DMS 273 treated with DMSO at 0.1 percent for 48 hours (cell line): Measurements from ENCODE around the gene LEKR1.
"Not testable (repeated sequence)": the region's sequence is repeated elsewhere in the genome, so short reads cannot be mapped to it uniquely, and the experiment has no call there.

Experiments
- DNase-seq: peaks from one replicate; lab custom pipeline; 2025; lab: John Stamatoyannopoulos, UW

Gene LEKR1

DNA sequence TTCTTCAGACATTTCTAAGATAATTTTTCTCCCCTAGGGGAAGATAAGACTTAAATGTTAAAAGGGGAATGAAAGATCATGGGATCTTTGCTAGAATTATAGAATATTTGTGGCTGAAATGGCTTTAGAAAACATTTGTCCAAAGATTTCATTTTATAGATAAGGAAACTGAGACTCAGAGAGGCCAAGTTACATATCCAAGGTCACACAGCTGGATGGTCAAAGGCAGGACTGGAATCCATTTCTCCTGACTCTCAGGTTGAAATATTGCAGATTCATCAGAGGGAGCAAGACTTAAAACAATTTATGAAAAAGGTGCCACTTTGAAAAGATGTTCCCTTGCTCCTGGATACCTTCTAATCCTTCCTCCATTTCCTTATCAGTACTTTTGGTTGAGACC lies 19.5 kb upstream of the LEKR1 start:
- DNase-seq, result no peak

DNA sequence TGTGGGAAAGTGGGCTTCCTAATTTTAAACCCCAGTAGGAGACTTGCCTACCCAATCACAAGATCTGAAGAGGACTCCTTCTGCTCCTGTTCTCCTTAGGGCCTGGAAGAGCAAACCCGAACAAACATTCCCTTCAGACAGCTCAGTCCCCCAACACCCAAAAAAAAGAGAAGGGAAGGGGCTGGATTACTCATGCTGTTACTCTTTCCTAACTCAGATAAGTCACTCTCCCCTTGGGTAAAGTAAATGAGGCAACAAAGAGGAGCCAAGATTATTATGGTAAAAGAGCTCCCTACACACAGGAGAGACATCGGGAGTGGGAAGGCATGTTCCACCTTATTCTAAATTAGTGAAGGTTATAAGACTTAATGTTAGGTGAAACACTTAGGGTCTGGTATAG lies 18.1 kb upstream of the LEKR1 start:
- DNase-seq, result no peak

DNA sequence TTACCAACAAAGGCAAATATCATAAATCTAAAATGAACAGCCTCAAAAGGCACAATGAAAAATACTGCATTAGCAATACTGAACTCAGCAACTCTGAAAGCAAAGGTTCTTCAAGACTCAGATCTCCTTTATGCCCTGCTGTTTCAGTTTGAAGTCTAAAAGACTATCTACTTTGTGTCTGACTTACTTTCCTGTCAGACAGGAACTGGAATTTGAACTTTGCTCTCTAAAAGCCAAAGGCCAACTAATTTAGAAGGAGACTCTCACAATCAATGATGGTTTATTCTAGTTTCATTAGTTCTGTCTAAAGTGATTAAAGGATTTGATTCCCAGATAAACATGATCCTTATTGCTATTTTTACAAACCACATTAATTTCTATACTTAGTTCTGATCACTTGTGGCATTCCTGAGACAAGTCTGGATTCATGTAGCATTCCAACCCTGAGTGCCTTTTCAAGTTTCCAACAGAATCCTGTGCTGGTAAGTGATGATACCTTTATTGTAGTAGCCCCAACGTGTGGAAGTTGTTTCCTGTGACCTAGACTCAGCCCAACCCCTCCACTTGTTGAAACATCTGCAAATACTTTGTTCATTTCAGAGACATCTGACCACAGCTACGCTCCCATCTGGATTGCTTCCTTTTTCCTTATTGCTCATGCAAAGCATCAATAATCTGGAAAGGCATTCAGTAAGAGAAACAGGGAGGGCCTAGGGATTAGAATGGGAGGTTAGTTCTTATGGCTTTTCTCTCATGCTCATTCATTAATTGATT lies 14.9 kb upstream of the LEKR1 start:
- DNase-seq, result no peak

DNA sequence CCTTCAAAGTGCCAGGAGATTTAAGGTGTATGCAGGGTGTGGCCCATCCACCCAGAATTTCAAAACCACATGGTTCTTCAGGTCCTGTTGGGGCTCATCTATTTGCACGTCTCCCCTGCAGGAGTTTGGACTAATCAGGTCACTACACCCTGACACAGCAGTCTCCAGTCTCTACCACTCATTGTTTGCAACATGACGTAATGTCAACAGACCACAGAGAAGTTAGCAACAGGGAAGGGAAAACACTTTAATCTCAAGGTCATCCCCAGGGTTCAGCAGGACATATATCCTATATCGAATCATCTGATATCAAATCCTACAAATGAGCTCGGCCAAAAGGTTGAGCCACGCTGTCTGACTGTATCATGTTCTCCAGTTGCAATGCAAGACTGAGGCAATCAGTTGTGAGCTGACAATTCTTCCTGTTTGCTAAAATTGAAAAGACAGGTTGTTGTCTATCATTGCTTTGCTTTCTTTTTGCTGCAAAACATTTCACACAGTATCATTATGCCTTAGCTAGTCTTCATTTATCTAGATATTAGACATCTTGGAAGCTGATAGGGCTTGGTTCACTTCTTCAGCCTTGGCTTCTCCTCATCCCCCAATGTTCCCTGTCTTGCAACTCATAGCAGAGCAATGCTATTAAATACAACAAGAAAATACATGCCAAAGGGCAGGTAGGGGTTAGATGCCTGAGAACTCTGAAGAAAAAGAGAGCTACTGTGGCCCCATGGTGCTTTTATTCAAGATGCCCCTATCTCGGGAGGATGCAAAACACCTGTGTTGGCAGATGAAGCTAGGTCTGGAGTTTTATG lies 13.4 kb upstream of the LEKR1 start:
- DNase-seq, result no peak

DNA sequence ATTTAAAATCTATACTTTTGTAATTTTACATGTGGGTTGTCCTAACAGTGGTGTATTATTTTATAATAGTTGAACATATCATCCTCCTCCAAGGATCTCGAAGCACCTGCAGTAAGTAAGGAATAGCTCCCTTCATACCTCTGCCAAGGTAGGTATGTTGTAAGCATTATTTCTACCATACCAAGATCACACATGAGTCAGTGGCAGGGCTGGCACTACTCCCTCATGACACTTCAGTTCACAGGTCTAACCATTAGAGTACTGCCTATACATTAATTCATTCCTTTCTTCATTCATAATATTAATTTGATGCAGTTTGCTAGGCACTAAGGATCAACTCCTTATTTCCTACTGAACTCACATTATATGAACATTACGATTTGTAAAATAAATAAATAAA lies 11.9 kb upstream of the LEKR1 start:
- DNase-seq, result no peak

DNA sequence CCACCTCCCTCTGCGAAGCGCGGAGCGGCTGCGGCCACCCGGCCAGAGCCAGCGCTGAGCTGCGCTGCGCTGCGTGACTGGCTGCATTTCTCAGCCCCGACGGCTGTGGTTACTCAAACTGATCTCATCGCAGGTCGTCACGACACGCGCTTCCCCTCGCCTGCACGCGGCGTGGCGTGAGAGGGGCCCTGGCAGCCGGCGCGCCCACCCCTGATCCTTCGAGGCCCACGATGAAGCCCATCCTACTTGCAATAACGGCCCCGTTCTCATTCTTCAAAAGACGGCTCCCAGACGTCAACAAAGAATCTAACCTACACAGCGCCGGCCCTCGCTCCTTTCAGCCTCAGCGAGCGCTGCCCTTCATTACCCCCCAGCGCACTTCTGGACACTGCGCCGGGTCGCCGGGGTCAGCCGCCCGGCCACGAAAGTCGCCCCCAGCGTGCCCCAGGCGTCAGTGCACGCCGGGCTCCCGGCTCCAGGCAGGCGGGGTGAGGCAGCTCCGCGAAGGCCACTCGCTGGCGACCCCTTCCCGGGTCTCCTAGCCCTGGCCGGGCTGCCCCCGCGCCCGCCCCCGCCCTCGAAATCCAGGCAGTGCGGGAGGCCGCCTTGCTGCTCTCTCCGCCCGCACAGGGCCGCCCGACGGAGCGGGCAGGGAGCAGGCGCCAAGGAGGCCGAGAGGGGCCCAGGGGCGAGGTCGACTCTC lies 9.9 kb upstream of the LEKR1 start:
- no peak for DNase-seq

DNA sequence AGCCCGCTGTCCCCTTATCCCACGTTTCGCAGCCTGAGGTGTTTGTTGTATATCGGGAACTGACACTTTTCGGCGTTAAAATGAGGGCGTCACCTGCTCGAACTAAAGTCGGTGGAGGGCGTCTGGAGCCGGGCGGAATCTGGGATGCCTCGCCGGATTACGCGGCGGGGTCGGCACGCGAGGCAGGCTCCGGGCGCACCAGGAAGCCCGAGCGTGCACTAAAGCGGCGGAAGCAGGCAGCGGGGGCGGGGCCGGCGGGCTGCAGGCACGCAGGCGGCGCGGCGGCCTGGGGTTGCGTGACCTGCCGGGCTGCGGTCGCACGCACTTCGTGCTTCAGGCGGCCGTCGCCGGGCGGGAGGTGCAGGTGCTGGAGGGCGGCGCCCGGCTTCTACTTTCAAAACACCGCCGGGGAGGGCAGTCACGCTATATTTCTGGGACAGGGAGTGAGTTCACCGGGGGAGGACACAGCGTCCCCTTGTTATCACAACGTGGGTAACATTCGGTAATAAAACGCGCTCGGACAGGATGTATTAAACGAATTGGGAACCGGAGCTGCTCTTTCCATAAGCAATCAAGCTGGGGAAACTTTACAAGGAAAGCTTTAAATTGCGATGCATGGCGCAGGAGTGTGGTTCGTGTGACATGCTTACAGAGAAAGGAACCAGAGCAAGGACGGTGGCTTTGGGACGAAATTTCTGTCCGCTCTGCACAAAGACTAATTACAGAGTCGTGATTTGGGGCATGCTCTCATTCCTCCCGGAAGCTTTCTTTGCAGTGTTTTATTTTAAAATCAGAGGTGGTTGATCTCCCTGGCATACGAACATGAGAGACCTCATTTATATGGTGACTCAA lies 9.1 kb upstream of the LEKR1 start:
- peak; percentile 74 for DNase-seq

DNA sequence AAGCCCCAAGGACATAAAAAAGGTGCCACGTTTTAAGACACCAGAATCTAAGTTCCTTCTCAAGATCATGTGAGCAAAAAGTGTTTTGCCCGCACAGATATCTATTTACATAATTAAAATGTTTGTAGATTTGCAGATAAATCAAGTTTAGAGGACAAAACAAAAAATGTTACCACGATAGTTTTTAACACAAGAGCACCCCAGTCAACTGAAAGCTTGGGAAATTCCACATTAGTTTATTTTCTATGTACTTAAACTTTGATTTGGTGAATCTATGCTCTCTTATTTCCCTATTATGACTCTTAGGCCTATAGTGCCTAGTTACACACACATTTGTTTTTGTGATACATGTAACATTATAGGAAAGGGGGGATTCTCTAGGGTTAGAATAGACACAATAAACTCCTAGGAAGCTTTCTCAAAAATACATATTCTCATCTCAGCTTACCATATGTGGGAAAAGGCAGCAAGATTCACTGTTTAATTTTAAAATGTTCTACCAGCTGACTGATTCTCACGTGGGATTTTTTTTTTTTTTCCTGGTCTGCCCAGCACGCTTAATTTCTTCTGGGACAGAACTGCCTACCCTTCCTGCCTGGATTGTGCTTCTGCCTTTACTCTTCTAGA lies 8.4 kb upstream of the LEKR1 start:
- DNase-seq, result no peak

DNA sequence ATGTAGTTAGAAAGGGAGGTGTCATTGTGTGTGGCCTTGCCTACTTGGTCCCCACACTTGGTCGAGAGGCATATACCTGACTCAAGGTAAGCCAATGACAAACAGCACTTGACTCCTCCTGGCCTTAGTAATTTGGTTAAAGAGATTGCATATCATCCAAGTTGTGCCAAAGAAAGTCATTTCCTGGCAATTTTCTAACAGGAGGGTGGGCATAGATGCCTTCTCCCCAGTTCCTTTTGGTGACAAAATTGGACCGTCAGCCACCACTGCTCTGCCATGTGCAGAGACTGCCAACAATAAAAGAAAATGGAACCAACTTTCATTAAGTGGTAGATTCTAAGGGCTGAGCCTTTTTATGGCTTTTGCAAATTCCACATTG lies 7.9 kb upstream of the LEKR1 start:
- DNase-seq, result no peak

DNA sequence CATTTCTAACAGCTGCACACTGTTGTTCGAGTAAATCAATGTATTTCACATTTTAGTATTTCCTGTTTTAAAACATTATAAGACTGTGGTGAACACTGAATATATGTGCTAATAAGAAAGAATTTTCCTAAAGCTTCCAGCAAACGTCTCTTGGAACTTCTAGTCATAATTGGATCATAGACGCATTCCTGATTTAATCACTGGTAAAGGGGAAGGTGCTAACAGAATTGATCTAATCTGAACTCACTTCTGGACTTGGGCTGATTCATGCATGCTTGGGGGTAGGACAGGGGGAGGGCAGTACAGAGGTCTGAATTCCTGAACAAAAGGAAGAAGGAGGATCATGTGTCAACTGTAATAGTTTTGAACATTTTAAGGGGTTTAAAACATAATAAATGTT lies 7.3 kb upstream of the LEKR1 start:
- DNase-seq, result no peak

DNA sequence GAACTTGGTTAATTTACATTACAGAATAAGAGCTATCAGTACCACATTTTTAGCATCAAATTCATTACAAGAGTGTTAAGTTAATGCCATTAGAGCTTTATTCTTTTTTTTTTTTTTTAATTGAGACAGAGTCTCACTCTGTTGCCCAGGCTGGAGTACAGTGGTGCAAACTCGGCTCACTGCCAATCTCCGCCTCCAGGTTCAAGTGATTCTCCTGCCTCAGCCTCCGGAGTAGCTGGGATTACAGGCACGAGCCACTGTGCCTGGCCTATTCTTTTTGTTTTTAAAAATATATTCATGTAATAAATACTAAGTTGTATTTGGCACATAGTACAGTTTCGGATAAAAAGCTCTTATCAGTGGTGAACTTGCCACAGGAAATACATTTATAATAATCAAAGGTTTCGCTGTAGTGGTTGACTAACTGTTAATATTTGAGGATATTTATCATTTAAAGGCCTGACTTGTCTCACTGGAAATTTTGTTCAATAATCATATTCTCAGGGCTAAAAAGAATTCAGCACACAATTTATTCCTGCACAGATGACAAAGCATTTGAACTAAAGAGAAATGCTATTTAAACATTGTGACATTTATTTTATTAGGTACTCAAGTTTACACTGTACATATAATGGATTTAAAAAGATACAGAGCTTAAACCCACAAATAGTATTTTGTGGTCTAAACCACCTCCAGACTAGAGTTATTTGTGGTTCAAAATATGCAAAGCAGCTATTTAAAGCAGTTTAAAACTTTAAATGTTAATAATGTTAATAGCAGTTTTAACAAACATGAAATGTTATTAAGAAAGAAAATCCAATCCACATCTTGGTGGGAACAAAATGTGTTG lies 6.1 kb upstream of the LEKR1 start:
- DNase-seq, result no peak

DNA sequence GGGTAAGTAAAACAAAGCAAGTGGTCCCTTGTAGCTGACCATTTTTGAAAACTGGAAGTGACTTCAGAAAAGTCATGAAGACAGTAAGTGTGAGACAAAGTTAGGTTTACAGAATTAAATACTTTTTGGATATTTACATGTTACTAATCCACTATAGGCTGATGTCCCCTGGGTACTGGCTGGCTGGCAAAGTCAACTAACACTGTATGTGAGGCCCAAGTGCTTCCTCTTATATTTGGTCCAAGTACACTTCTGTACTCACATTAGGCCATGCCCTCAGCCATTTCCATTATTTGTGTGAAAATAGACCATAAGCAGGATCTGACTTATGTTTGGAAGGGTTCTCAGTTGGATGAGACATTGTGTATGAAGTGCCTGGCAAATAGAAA lies 5.5 kb upstream of the LEKR1 start:
- no peak for DNase-seq

DNA sequence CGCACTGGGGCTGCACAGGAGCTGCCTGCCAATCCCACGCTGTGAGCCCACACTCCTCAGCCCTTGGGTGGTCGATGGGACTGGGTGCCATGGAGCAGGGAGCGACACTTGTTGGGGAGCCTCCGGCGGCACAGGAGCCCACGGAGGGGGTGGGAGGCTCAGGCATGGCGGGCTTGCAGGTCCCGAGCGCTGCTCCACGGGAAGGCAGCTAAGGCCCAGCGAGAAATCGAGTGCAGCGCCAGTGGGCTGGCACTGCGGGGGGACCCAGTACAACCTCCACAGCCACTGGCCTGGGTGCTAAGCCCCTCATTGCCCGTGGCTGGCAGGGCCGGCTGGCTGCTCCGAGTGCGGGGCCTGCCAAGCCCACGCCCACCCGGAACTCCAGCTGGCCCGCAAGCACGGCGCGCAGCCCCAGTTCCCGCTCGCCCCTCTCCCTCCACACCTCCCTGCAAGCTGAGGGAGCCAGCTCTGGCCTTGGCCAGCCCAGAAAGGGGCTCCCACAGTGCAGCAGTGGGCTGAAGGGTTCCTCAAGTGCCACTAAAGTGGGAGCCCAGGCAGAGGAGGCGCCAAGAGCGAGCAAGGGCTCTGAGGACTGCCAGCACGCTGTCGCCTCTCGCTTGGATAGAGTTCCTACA lies 3.4 kb upstream of the LEKR1 start:
- not testable (repeated sequence) for DNase-seq

DNA sequence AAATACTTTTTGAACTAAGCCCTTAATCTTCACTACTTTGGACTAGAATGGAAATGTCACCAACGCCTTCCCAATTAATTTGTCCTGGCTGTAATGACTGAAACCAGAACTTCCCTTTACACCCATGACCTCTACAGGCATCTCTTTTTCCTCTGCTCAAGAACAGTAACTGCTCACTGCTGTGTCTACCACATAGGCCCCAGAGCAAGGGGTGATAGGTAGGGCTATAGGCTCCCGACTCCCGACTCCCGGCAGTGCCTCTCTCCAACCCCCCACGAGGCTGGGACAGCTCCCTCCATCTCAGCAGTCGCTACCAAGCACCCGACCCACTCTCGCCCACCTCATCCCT lies 384 bp upstream of the LEKR1 start:
- no peak for DNase-seq

DNA sequence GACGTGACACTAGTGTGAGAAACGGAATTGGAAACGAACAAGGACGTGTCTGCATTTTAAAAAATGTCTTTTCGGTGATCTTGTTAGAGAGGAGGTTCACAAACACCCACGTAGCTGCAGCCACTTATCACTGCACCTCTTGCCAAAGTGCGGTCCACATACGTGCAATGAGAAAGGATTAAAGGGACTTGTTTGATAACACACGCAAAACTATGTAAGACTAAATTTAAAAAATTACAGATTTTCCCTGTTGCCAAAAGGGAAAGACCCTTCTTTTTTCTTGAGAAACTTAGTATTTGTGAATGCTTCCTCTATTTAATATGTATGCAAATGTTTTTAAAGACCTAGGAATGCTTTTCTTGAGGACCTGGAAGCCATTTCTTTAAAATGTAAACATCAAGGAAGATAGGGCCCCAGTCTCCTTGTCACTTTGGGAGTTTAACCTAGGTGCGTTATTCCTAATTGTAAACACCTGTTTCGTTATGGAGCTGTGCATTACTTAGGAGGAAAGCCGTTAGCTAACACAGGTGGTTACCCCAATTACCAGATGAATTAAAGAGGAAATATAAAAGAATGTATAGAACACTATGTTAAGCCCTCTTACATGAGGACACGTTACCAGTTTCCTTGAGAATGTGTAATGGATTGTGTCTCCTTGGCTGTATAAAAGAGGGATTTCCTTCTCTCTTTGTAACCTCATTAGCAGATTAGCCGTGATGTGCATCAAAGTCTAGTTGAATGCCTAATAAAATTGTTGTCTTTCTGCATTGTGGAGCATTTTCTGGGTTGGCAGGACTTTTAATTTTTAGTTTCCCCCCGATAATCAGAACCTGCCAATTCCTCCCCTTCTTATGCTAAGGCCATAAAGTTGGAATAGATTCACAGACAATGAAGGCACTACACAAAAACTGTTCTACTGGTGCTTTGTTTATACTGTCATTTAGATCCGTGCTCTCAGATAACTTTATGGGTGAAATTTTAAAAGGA lies 1.0 kb downstream of the LEKR1 start:
- DNase-seq, result no peak

DNA sequence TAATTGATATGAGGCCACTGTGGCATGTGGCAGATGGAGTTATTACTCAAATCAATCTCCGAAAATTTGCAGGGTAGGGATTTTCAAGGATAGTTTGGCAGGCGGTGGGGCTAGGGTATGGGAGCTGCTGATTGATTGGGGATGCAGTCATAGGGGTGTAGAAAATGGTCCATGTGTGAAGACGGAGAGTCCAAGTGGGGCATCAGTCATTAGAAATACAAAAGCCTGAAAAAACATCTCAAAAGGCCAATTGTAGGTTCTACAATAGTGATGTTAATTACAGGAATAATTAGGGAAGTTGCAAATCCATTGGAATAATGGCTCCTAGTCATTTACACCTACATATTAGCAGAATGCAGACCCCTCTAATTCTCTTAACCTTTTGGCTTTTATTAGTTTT lies 4.9 kb downstream of the LEKR1 start:
- DNase-seq, result no peak

DNA sequence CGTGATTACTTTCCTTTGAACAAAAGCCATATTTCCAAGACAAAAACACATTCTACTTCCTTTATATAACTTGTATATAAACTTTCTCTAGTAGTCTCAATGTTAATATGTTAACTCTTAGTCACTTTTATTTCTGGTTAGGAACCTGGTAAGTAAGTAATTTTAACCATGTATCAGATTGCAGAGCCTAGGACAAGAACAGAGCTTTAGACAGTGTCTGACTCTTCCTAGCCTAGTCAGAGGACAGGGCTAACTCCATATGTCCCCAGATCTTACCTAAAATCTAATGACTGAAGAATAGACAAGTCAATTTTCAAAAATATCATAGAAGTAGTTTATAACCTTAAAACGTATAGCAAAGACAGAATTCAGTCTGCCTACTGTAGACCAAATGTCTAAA lies 8.3 kb downstream of the LEKR1 start:
- DNase-seq, result no peak

DNA sequence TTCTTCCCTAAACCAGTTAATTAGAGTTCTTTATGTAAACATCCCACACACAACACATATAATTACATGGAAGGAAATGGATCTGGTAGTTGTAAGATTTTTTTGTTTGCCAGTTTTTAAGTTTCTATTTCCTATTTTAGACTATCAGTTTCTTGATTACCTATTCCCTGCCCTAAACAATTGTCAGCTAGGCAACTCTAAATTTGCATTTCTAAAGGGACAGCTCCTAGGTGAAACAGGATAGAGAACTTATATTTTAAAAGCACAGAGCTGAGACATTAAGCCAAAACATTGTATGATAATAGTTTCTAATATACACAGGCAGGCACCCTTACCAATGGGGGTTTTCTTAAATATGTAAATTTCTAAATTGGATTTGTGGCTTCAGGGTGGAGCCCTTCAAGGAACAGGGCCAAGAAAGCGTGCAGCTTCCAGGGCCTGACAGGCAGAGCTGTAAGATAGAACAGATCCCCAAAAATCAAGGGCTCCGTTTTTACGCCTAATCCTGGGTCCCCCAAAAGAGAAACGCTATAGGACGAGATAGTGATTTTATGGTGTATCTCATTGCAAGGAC lies 8.9 kb downstream of the LEKR1 start:
- DNase-seq, result no peak

DNA sequence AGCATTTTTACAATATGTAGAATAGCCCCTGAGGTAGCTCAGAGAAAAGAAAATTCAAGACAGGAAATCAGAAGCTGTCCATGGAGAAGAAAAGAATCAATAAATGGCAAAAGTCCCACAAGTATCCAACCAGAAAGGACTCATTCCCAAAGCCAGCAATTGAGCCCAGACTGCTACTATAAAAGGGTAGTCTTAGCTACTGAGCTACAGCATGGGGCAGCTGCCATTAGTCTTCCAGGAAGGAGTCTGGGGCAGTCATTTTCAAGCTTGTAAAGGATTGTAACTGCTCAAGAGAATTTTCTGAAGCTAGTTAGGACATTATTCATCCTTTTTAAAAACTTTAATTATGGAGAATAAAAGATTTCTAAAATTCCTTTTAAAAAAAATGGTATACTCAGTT lies 10.5 kb downstream of the LEKR1 start:
- DNase-seq, result no peak
